ENCODE measurements around the gene OR6M1. TPM values are rescaled to one million over a fixed set of nuclear protein-coding genes. Genes with fewer than 3 reads are reported as not detected.

Gene OR6M1
- polyA plus RNA-seq, 1 donor: not detected

DNA sequence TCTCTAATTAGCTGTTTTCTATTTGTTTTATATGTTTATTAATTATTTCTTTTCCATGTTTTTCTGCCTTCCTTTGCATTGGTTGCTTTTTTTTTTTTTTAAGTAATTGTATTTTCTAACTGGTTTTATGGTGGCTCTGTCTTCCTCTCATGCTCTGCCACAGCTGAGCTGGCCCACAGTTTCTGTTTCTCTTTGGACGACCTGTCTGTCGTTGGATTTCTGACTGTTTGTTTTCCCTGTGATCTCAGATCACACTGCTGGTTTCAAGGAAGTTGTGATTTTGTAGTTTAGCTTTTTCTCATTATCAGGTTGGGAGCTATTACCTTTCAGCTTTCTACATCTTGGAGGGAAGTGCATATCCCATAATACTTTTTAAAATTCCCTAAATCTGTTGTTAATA lies 15.9 kb upstream of the OR6M1 start:
- Histone ChIP-seq H3K27me3 (ENCODE audit: control insufficient read depth, insufficient read depth, low read length) (no peaks in the 10 kb centered on the region), H3K27ac (ENCODE audit: low read length) (peak overlapping the region; percentile 62), H3K36me3 (ENCODE audit: control insufficient read depth, insufficient read depth, low read length) (no peaks in the 10 kb centered on the region), H3K9me3 (ENCODE audit: control insufficient read depth, low read depth, low read length) (no peaks in the 10 kb centered on the region), H3K4me1 (ENCODE audit: control insufficient read depth, insufficient read depth, low read length) (no peaks in the 10 kb centered on the region), H3K4me3 (ENCODE audit: low read length) (no peak overlapping the region)
- WGBS (ENCODE audit: insufficient coverage, low lambda C conversion rate): no CpG with 5 or more reads among the region's 2 CpGs
- peak; percentile 23 to 79 for DNase-seq

DNA sequence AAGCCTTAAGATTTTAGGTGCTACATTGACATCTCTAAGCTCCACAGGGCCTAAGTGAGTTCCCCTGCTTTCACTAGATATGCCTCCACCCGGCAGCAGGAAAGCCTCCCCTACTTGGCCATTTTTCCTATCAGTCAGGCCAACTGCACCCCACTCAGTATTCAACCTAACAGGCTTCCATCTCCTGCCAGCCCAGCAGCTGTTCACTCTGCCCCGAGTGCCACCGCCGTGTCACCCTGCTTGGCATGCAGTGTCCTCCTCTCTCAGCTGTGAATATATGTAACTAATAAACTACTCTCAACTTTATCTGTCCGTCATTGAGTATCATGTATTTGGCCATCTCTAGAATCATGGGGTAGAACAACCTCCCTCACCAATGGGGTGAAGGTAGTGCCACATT lies 9.0 kb upstream of the OR6M1 start:
- Histone ChIP-seq H3K4me1 (ENCODE audit: control insufficient read depth, insufficient read depth, low read length) (no peaks in the 10 kb centered on the region), H3K4me3 (ENCODE audit: low read length) (no peak overlapping the region), H3K27me3 (ENCODE audit: control insufficient read depth, insufficient read depth, low read length) (no peaks in the 10 kb centered on the region), H3K27ac (ENCODE audit: low read length) (no peak overlapping the region), H3K36me3 (ENCODE audit: control insufficient read depth, insufficient read depth, low read length) (no peaks in the 10 kb centered on the region), H3K9me3 (ENCODE audit: control insufficient read depth, low read depth, low read length) (no peaks in the 10 kb centered on the region)
- DNase-seq: no peak
- WGBS (ENCODE audit: insufficient coverage, low lambda C conversion rate): no CpG with 5 or more reads among the region's 5 CpGs

DNA sequence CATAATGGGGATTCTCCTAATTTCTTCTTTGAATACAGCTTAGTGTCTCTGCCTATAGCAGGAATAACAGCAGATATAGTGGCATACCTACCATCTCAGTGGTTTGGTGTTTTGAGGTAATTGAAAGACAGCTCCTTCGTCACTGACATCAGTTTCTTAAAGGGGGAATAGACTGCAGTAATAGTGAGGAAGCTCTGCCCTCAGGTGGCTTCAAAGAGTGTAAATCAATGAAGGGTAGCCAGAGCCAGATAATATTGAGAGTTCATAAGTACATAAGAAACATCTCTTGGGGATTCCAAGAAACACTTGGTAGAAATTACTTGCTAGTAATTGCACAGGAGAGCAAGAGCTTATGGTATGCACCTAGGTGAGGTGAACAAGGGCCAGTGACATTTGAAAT lies 4.4 kb downstream of the OR6M1 start:
- DNase-seq: no peak
- H3K27me3 ChIP-seq (ENCODE audit: control insufficient read depth, insufficient read depth, low read length): no peaks in the 10 kb centered on the region
- no peaks in the 10 kb centered on the region for H3K9me3 ChIP-seq (ENCODE audit: control insufficient read depth, low read depth, low read length)
- no peak overlapping the region for H3K4me3 ChIP-seq (ENCODE audit: low read length)
- H3K27ac ChIP-seq (ENCODE audit: low read length): no peak overlapping the region
- no CpG with 5 or more reads among the region's 1 CpG for WGBS (ENCODE audit: insufficient coverage, low lambda C conversion rate)
- H3K36me3 ChIP-seq (ENCODE audit: control insufficient read depth, insufficient read depth, low read length): no peaks in the 10 kb centered on the region
- no peaks in the 10 kb centered on the region for H3K4me1 ChIP-seq (ENCODE audit: control insufficient read depth, insufficient read depth, low read length)

DNA sequence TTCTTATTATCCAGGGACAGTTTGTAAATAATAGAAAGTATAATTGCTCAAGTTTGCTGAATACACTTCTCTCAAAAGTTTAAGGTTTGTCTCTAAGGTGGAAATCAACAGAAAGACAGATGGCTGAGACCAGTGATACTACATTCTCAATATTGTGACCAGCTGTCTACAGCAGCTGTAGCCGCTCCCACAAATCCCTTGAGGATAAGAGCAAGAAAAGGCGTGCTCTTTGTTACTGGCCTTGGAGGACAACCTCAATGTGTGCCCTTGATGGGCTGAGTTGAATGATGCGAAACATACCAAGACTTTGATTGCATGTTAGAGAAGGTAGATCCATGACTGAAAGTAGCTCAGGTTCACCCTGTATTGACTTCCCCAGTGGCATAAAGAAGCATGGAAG lies 6.1 kb downstream of the OR6M1 start:
- Histone ChIP-seq H3K27ac (ENCODE audit: low read length) (no peak overlapping the region), H3K27me3 (ENCODE audit: control insufficient read depth, insufficient read depth, low read length) (no peaks in the 10 kb centered on the region), H3K4me1 (ENCODE audit: control insufficient read depth, insufficient read depth, low read length) (no peaks in the 10 kb centered on the region), H3K9me3 (ENCODE audit: control insufficient read depth, low read depth, low read length) (no peaks in the 10 kb centered on the region), H3K4me3 (ENCODE audit: low read length) (no peak overlapping the region), H3K36me3 (ENCODE audit: control insufficient read depth, insufficient read depth, low read length) (no peaks in the 10 kb centered on the region)
- WGBS (ENCODE audit: insufficient coverage, low lambda C conversion rate): no CpG with 5 or more reads among the region's 3 CpGs
- no peak for DNase-seq

DNA sequence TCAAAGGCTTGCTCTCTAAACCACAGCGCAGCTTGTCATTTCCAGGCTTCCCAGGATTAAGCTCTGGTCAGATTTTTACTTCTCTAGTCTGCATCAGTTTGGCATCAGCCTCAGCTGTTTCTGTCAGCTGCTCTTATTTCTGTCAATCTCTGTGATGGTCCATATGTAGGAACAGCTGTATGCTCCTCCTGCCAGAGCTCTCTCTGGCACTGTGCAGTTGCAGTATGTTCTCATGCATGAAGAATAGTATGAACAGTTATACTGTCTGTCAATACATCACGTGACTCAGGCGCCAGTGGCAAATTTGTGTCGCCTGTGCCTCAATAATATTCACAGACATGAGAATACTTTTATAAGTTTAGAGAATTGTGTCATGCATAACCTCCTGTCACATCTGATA lies 6.7 kb downstream of the OR6M1 start:
- no CpG with 5 or more reads among the region's 4 CpGs for WGBS (ENCODE audit: insufficient coverage, low lambda C conversion rate)
- Histone ChIP-seq H3K4me3 (ENCODE audit: low read length) (no peak overlapping the region), H3K27me3 (ENCODE audit: control insufficient read depth, insufficient read depth, low read length) (no peaks in the 10 kb centered on the region), H3K9me3 (ENCODE audit: control insufficient read depth, low read depth, low read length) (no peaks in the 10 kb centered on the region), H3K27ac (ENCODE audit: low read length) (no peak overlapping the region), H3K36me3 (ENCODE audit: control insufficient read depth, insufficient read depth, low read length) (no peaks in the 10 kb centered on the region), H3K4me1 (ENCODE audit: control insufficient read depth, insufficient read depth, low read length) (no peaks in the 10 kb centered on the region)
- DNase-seq: no peak

DNA sequence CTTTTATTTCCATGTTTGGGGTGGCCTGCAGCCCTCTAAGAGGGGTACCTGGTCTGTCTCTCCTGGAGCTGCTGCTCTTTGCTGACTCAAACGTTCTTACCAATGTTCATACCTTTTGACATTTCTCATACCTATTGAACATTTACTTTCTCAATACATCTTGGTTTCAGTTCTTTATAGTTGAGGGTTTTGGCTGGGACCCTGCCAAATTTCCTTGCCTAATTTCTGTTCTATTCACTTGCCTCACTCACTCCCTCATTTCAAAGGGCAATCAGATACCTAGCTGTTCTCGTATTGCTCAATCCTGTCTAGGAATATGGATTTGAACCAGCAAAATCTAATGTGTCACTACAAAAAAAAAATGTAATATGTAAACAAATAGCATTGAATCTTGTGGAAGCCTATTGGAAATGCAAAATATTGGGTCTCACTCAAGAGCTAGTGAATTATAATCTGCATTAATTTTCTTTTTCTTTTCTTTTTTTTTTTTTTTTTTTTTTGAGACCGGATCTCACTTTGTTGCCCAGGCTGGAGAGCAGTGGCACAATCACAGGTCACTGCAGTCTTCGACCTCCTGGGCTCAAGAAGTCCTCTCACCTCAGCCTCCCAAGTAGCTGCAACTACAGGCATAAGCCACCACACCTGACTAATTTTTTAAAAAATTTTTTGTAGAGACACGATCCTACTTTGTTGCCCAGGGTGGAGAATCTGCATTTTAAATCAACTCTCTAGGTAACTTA lies 7.5 kb downstream of the OR6M1 start:
- no peak for DNase-seq
- WGBS (ENCODE audit: insufficient coverage, low lambda C conversion rate): 83% methylated on average over 1 of the region's 5 CpGs
- Histone ChIP-seq H3K4me1 (ENCODE audit: control insufficient read depth, insufficient read depth, low read length) (no peaks in the 10 kb centered on the region), H3K27ac (ENCODE audit: low read length) (no peak overlapping the region), H3K9me3 (ENCODE audit: control insufficient read depth, low read depth, low read length) (no peaks in the 10 kb centered on the region), H3K4me3 (ENCODE audit: low read length) (no peak overlapping the region), H3K27me3 (ENCODE audit: control insufficient read depth, insufficient read depth, low read length) (no peaks in the 10 kb centered on the region), H3K36me3 (ENCODE audit: control insufficient read depth, insufficient read depth, low read length) (no peaks in the 10 kb centered on the region)

DNA sequence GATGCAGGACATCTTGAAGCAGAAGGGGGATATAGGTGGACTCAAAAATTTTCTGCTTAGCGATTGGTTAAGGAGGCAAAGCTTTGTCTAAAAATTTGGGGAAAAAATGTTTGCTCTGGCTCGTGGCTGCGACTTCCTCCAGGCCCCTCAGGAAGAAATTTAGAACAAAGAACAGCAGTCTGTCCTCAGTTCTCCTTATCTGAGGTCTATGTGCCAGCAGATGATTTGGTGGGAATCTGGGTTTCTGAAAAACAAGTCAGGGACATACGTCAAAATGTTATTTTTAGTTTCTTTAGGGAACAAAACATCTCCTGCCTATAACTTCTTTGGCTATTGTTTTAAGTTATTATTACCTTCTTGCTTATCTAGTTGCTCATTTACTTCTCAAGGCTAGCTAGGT lies 8.1 kb downstream of the OR6M1 start:
- Histone ChIP-seq H3K27me3 (ENCODE audit: control insufficient read depth, insufficient read depth, low read length) (no peaks in the 10 kb centered on the region), H3K27ac (ENCODE audit: low read length) (no peak overlapping the region)

DNA sequence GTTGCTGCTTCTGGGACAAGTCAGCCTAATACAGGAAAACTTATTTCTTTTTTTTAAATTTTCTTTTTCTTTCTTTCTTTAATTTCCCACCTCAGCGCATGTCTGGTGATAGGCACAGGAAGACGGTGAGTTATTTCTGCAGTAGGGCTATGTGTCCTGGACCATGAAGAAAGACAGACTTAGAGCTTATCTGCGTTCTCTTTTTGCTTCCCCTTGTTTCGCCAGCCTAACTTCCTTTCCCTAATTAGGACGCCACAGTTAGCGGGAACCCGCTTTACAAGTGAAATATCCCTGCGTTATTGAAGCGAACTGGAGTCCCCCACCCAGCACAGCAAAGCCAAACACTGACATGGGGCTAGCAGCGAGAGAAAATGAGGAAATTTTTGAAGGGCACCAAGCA lies 8.6 kb downstream of the OR6M1 start:
- WGBS (ENCODE audit: insufficient coverage, low lambda C conversion rate): 40% methylated on average over 2 of the region's 10 CpGs
- Histone ChIP-seq H3K36me3 (ENCODE audit: control insufficient read depth, insufficient read depth, low read length) (no peaks in the 10 kb centered on the region), H3K4me3 (ENCODE audit: low read length) (no peak overlapping the region), H3K9me3 (ENCODE audit: control insufficient read depth, low read depth, low read length) (no peaks in the 10 kb centered on the region), H3K27me3 (ENCODE audit: control insufficient read depth, insufficient read depth, low read length) (no peaks in the 10 kb centered on the region), H3K4me1 (ENCODE audit: control insufficient read depth, insufficient read depth, low read length) (no peaks in the 10 kb centered on the region), H3K27ac (ENCODE audit: low read length) (no peak overlapping the region)
- DNase-seq: no peak

More for the DNA sequence above, 8.1 kb downstream of the OR6M1 start:
- H3K4me1 ChIP-seq (ENCODE audit: control insufficient read depth, insufficient read depth, low read length): no peaks in the 10 kb centered on the region
- no peaks in the 10 kb centered on the region for H3K36me3 ChIP-seq (ENCODE audit: control insufficient read depth, insufficient read depth, low read length)
- no peaks in the 10 kb centered on the region for H3K9me3 ChIP-seq (ENCODE audit: control insufficient read depth, low read depth, low read length)
- no peak for DNase-seq
- WGBS (ENCODE audit: insufficient coverage, low lambda C conversion rate): no CpG with 5 or more reads among the region's 4 CpGs
- no peak overlapping the region for H3K4me3 ChIP-seq (ENCODE audit: low read length)

DNA sequence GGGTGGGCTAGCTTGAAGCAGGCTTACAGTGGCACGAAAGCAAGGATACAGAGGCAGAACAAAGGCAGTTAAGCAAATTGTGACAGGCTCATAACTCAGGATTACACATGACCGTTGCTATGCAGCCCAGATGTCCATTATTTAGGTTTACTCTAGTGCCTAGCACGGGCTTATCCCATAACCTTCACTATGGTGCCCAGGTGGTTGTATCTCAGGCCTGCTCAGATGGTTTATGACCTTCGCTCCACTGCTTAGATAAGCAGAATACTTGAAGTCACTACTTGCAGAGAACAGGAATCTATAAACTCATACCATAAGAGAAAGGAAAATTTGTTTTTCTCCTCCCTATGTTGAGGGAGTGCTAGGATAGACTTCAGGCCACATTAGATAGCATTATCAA lies 9.0 kb downstream of the OR6M1 start:
- Histone ChIP-seq H3K4me1 (ENCODE audit: control insufficient read depth, insufficient read depth, low read length) (no peaks in the 10 kb centered on the region), H3K9me3 (ENCODE audit: control insufficient read depth, low read depth, low read length) (no peaks in the 10 kb centered on the region), H3K27me3 (ENCODE audit: control insufficient read depth, insufficient read depth, low read length) (no peaks in the 10 kb centered on the region), H3K4me3 (ENCODE audit: low read length) (no peak overlapping the region), H3K27ac (ENCODE audit: low read length) (no peak overlapping the region), H3K36me3 (ENCODE audit: control insufficient read depth, insufficient read depth, low read length) (no peaks in the 10 kb centered on the region)
- no CpG with 5 or more reads among the region's 4 CpGs for WGBS (ENCODE audit: insufficient coverage, low lambda C conversion rate)
- peak; percentile 29 to 65 for DNase-seq

DNA sequence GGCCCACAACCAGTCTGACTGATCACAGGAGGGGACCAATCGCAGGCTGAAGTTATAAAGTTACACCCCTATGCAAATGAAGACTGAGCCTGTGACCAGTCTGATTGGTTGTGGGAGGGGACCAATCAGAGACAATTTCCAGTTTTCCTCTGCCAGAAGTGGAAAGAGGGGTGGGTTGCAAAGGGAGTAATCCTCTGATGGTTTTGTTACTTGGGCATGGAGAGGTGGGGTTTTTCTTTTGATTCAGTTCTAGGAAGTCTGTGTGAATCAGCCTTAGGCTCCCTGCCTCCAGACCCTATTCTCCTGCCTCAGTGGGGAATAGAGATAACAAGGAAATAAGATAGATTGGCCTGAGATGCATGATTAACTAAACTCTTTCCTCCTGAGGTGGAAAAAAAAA lies 9.9 kb downstream of the OR6M1 start:
- Histone ChIP-seq H3K27ac (ENCODE audit: low read length) (no peak overlapping the region), H3K4me1 (ENCODE audit: control insufficient read depth, insufficient read depth, low read length) (no peaks in the 10 kb centered on the region), H3K9me3 (ENCODE audit: control insufficient read depth, low read depth, low read length) (no peaks in the 10 kb centered on the region), H3K36me3 (ENCODE audit: control insufficient read depth, insufficient read depth, low read length) (no peaks in the 10 kb centered on the region), H3K27me3 (ENCODE audit: control insufficient read depth, insufficient read depth, low read length) (no peaks in the 10 kb centered on the region), H3K4me3 (ENCODE audit: low read length) (no peak overlapping the region)
- WGBS (ENCODE audit: insufficient coverage, low lambda C conversion rate): no CpG with 5 or more reads among the region's 1 CpG
- no peak for DNase-seq

DNA sequence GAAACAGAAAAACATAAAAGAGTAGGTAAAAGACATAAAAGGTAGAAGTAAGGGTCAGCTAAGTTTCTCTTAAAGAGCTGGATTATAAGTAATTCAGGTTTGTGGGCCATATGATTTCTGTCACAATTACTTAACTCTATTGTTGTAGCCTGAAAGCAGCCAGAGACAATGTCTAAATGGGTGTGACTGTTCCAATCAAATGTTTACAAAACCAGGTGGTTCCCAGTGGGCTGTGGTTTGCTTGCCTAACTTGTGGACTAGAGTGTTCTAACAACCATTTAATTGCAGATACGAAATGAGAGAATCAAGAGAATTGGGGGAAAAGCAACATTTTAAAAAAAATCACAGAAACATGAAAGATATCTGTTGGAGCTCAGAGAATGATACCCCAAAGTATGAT lies 22.6 kb downstream of the OR6M1 start:
- H3K36me3 ChIP-seq (ENCODE audit: control insufficient read depth, insufficient read depth, low read length): no peaks in the 10 kb centered on the region
- H3K27me3 ChIP-seq (ENCODE audit: control insufficient read depth, insufficient read depth, low read length): no peaks in the 10 kb centered on the region
- DNase-seq: no peak
- H3K4me1 ChIP-seq (ENCODE audit: control insufficient read depth, insufficient read depth, low read length): no peaks in the 10 kb centered on the region
- no peak overlapping the region for H3K27ac ChIP-seq (ENCODE audit: low read length)
- H3K4me3 ChIP-seq (ENCODE audit: low read length): no peak overlapping the region
- no CpG with 5 or more reads among the region's 1 CpG for WGBS (ENCODE audit: insufficient coverage, low lambda C conversion rate)
- H3K9me3 ChIP-seq (ENCODE audit: control insufficient read depth, low read depth, low read length): no peaks in the 10 kb centered on the region

Data from large intestine (tissue), 3 donors.